Measurements from ENCODE around the gene GRID1.
"Not testable (repeated sequence)": the region's sequence is repeated elsewhere in the genome, so short reads cannot be mapped to it uniquely, and the experiment has no call there.

The GRID1 gene

DNA sequence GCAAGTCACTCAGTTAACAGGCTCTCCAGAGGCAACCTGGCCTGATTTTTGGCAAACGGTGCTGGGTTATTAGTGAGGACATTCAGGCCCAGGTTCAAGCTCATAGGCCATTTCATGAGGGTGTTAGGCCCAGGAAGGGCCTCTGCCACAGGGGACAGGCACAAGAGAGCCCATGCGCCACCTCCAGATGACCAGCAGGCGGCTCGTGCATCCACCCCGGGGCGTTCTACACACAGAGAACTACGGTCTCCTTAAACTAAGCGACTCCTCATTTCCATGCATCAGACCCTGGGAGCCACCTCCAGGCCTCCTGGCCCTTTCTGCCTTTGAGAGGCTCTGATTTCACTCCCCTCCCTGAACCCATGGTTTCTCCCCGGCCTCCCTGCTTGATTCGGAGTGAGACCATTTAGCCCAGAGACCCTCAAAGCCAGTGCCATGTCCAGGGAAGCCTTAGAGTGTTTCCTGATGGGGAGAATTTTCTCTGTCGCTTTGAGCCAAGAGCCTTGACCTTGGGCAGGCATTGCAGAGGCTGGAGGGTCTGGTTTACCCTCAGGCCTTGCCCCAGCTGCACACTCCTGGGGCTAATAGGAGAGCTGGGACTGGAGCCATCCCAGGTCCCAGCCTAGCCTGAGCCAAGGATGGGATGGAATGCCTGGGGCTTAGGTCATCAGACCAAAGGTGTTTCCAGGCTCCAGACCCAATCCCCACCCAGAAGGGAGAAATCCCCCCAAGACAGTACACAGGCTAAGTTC, 188.0 kb downstream of the GRID1 start:
- in situ Hi-C loops (cut with MboI; ENCODE audit: low pct_unique_long_range_greater_than_20kb, low sequenced_read_pairs, unreplicated experiment), result no loop called here
- TF ChIP-seq, protein P1, sequence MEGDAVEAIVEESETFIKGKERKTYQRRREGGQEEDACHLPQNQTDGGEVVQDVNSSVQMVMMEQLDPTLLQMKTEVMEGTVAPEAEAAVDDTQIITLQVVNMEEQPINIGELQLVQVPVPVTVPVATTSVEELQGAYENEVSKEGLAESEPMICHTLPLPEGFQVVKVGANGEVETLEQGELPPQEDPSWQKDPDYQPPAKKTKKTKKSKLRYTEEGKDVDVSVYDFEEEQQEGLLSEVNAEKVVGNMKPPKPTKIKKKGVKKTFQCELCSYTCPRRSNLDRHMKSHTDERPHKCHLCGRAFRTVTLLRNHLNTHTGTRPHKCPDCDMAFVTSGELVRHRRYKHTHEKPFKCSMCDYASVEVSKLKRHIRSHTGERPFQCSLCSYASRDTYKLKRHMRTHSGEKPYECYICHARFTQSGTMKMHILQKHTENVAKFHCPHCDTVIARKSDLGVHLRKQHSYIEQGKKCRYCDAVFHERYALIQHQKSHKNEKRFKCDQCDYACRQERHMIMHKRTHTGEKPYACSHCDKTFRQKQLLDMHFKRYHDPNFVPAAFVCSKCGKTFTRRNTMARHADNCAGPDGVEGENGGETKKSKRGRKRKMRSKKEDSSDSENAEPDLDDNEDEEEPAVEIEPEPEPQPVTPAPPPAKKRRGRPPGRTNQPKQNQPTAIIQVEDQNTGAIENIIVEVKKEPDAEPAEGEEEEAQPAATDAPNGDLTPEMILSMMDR (IDR thresholded peaks at IDR 0.05; ENCODE audit: extremely low read depth, insufficient read depth, missing control alignments), result peak; percentile 20
- no peak for DNase-seq (ENCODE audit: low spot score)

DNA sequence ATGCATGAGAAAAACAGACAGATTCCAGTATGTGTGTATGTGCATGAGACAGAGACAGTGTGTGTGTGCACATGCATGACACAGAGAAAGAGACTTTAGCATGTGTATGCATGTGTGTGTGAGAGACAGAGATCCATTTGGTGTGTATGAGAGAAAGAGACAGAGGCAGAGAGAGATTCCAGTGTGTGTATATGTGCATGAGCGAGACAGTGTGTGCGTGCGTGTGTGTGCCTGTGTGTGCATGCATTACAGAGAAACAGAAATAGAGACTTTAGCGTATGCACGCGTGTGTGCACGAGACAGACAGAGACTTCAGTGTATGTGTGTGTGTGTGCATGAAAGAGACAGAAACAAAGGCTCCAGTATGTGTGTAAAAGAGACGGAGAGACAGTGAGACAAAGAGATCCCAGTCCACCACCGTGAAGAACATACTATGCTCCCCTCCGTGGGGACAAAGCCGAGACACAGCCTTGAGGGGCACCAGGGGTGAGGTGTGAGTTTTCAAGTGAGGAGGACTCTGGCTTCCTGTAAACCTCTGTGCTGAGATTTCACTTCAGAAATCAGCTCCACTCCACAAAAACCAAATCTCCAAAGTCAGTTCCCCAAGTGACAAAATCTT, 188.9 kb downstream of the GRID1 start:
- in situ Hi-C loops (cut with MboI; ENCODE audit: low pct_unique_long_range_greater_than_20kb, low sequenced_read_pairs, unreplicated experiment), result no loop called here
- TF ChIP-seq, protein P1 (IDR thresholded peaks at IDR 0.05; ENCODE audit: extremely low read depth, insufficient read depth, missing control alignments), result no peak
- DNase-seq (ENCODE audit: low spot score), result no peak

DNA sequence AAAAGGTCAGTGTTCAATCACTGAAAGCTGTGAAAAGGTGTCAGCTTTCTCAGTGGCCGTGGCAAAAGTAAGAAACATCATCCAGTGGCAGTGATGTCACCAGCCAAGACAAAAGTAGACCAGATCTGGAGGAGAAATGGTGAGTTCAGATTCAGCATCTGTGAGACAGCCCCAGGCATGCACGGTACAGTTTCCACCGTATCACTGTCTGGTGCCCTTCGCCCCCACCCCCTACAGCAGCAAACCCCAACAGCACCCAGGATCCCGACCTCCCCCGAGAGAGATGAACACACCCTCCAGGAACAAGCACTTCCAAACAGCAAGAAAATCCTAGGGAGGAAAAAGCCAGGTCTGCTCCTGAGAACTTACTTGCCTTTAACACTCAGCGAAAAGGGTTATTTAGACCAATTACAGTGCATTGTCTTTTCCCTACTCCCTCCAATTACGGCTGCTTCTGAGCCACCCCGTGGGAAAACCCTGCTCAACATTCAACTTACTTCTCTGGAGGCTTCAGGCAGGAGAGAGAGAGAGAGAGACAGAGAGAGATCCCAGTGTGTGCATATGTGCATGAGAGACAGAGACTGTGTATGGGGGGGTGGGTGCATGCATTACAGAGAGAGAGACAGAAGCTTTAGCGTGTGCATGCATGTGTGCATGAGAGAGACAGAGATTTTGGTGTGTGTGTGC, 189.6 kb downstream of the GRID1 start:
- DNase-seq (ENCODE audit: low spot score), result no peak

DNA sequence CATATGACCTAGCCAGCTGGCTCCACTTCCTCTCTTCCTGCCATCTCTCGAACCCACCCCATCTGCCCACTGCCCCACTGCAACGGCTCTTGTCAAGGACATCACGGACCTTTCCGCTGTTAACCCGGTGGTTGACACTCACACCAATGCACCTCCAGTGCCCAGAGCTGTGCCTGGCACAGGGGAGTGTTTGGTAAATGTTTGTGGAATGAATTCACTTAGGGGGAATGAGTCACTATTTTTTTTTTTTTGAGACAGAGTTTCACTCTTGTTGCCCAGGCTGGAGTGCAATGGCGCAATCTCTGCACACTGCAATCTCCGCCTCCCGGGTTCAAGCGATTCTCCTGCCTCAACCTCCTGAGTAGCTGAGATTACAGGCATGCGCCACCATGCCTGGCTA, 191.1 kb downstream of the GRID1 start:
- DNase-seq (ENCODE audit: low spot score); in situ Hi-C loops (cut with MboI; ENCODE audit: low pct_unique_long_range_greater_than_20kb, low sequenced_read_pairs, unreplicated experiment): not testable (repeated sequence)

More for the DNA sequence above, 189.6 kb downstream of the GRID1 start:
- TF ChIP-seq, protein P1 (IDR thresholded peaks at IDR 0.05; ENCODE audit: extremely low read depth, insufficient read depth, missing control alignments), result no peak
- in situ Hi-C loops (cut with MboI; ENCODE audit: low pct_unique_long_range_greater_than_20kb, low sequenced_read_pairs, unreplicated experiment), result no loop called here

DNA sequence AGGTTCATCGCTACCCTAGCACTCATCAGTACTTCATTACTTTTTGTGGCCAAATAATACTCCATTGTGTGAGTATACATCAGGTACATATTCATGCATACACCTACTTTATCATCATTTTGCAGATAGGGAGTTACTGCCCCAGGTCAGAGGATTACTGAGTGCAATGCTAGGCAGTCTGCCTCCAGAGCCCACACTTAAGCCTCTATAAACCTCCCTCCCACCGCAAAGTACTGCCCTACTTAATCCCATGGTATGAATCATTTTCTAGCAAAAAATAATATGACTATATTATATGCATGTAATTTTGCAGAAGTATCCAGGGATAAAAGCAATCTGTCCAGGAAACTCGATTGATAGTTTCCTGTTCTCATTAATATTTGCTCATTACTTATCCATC, 194.3 kb downstream of the GRID1 start:
- no peak for DNase-seq (ENCODE audit: low spot score)
- TF ChIP-seq, protein P1 (IDR thresholded peaks at IDR 0.05; ENCODE audit: extremely low read depth, insufficient read depth, missing control alignments), result no peak

DNA sequence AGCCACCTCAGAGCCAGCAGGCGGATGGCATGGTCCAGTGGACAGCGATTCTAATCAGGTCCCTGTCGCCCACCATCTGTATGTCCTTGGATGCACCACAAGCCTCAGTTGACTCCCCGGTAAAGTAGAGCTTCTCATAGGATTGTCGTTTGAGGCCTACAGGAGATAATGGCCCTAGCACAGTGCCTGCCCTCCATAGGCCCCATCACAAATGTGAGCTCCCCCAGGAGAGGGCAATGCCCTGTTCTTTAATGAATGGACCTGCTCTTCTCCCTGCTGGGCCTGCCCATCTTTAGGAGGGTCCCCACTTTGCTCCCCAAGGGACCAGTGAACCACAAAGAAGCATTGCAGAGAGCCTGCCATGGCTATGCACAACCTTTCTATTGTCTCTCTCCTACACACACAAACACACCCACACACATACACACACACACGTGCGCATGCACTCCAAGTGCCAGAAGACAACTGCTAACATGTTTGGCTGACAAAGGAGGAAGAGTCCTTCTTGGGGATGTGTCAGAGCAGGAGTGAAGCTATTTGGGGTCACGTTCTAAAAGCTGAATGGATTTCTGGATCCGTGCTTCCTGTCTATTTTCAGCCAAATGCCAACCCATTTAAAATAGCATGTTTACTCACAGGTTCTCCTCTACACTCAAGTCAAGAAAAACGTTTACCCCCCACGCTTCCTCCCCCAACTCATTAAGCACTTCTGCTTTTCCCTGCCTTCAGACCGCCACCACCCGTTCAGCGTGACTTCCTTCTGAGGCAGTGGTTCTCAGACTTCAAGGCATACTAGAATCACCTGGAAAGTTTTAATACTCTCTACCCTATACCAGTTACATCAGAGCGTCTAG, 196.1 kb downstream of the GRID1 start:
- in situ Hi-C loops (cut with MboI; ENCODE audit: low pct_unique_long_range_greater_than_20kb, low sequenced_read_pairs, unreplicated experiment), result no loop called here
- DNase-seq (ENCODE audit: low spot score), result no peak
- TF ChIP-seq, protein P1 (IDR thresholded peaks at IDR 0.05; ENCODE audit: extremely low read depth, insufficient read depth, missing control alignments), result no peak

More for the DNA sequence above, 194.3 kb downstream of the GRID1 start:
- in situ Hi-C loops (cut with MboI; ENCODE audit: low pct_unique_long_range_greater_than_20kb, low sequenced_read_pairs, unreplicated experiment), result no loop called here
